Measurements from ENCODE around the gene PARK7.

- TF ChIP-seq RFX5 (IDR thresholded peaks at IDR 0.05) (no peak), CTCF (IDR thresholded peaks at IDR 0.05) (no peak), CEBPB (IDR thresholded peaks at IDR 0.05) (no peak)
Observed at GRCh38 chr1:7912145-7912544, 49.4 kb upstream of the PARK7 start.

All from A549 (cell line).